Measurements from ENCODE around the gene FGD4.
"Not testable (repeated sequence)": the region's sequence is repeated elsewhere in the genome, so short reads cannot be mapped to it uniquely, and the experiment has no call there.

The FGD4 gene

GRCh38 chr12:32490801-32491200 lies 91.4 kb downstream of the FGD4 start:
- no peak for DNase-seq (ENCODE audit: low read depth in 2 of 2, low spot score in 1 of 2)

- DNase-seq (ENCODE audit: low read depth in 2 of 2, low spot score in 1 of 2): no peak
Measured at GRCh38 chr12:32493282-32493681, 93.9 kb downstream of the FGD4 start.

- no peak for DNase-seq (ENCODE audit: low read depth in 2 of 2, low spot score in 1 of 2)
Measured at GRCh38 chr12:32494656-32495055, 95.3 kb downstream of the FGD4 start.

- DNase-seq (ENCODE audit: low read depth in 2 of 2, low spot score in 1 of 2): no peak
Measured at GRCh38 chr12:32496946-32497345, 97.6 kb downstream of the FGD4 start.

GRCh38 chr12:32497864-32498263 lies 98.5 kb downstream of the FGD4 start:
- DNase-seq (ENCODE audit: low read depth in 2 of 2, low spot score in 1 of 2): no peak

GRCh38 chr12:32499048-32499447 lies 99.7 kb downstream of the FGD4 start:
- no peak for DNase-seq (ENCODE audit: low read depth in 2 of 2, low spot score in 1 of 2)

GRCh38 chr12:32501835-32502333 lies 102.5 kb downstream of the FGD4 start:
- DNase-seq (ENCODE audit: low read depth in 2 of 2, low spot score in 1 of 2): no peak

- no peak for DNase-seq (ENCODE audit: low read depth in 2 of 2, low spot score in 1 of 2)
Measured at GRCh38 chr12:32502693-32503502, 103.5 kb downstream of the FGD4 start.

GRCh38 chr12:32503730-32504129 lies 104.4 kb downstream of the FGD4 start:
- DNase-seq (ENCODE audit: low read depth in 2 of 2, low spot score in 1 of 2): no peak

GRCh38 chr12:32504591-32504990 lies 105.2 kb downstream of the FGD4 start:
- DNase-seq (ENCODE audit: low read depth in 2 of 2, low spot score in 1 of 2): no peak

- no peak for DNase-seq (ENCODE audit: low read depth in 2 of 2, low spot score in 1 of 2)
Measured at GRCh38 chr12:32505067-32505945, 105.9 kb downstream of the FGD4 start.

- DNase-seq (ENCODE audit: low read depth in 2 of 2, low spot score in 1 of 2): not testable (repeated sequence)
Measured at GRCh38 chr12:32507096-32507941, 108.0 kb downstream of the FGD4 start.

GRCh38 chr12:32507942-32508320 lies 108.6 kb downstream of the FGD4 start:
- no peak for DNase-seq (ENCODE audit: low read depth in 2 of 2, low spot score in 1 of 2)

GRCh38 chr12:32508626-32509025 lies 109.3 kb downstream of the FGD4 start:
- DNase-seq (ENCODE audit: low read depth in 2 of 2, low spot score in 1 of 2): no peak

- no peak for DNase-seq (ENCODE audit: low read depth in 2 of 2, low spot score in 1 of 2)
Measured at GRCh38 chr12:32509328-32510091, 110.2 kb downstream of the FGD4 start.

GRCh38 chr12:32511976-32512375 lies 112.6 kb downstream of the FGD4 start:
- DNase-seq (ENCODE audit: low read depth in 2 of 2, low spot score in 1 of 2): not testable (repeated sequence)

GRCh38 chr12:32512379-32512778 lies 113.0 kb downstream of the FGD4 start:
- no peak for DNase-seq (ENCODE audit: low read depth in 2 of 2, low spot score in 1 of 2)

GRCh38 chr12:32512910-32513309 lies 113.6 kb downstream of the FGD4 start:
- DNase-seq (ENCODE audit: low read depth in 2 of 2, low spot score in 1 of 2): no peak

GRCh38 chr12:32515137-32515873 lies 115.9 kb downstream of the FGD4 start:
- no peak for DNase-seq (ENCODE audit: low read depth in 2 of 2, low spot score in 1 of 2)

- no peak for DNase-seq (ENCODE audit: low read depth in 2 of 2, low spot score in 1 of 2)
Measured at GRCh38 chr12:32516230-32516629, 116.9 kb downstream of the FGD4 start.

All from stimulated activated CD8-positive, alpha-beta memory T cell treated with anti-CD3 and anti-CD28 coated beads, Interleukin-4, amount 100 ng/mL, for 1 hour (primary cell).